ENCODE measurements around the gene MANBA. TPM values are rescaled to one million over a fixed set of nuclear protein-coding genes. Genes with fewer than 3 reads are reported as not detected.

The MANBA gene
- total RNA-seq, 1 donor from 2014 or later = 38.3 TPM

GRCh38 chr4:102726068-102726467 is 34.7 kb downstream of the MANBA start:
- no peak overlapping the region for H3K4me2 ChIP-seq (ENCODE audit: low read length)
- H4K20me1 ChIP-seq (ENCODE audit: insufficient read depth, low read length) = no peaks in the 10 kb centered on the region
- H3K79me2 ChIP-seq (ENCODE audit: insufficient read depth, low read length) = no peaks in the 10 kb centered on the region
- no peak overlapping the region for H3K27ac ChIP-seq (ENCODE audit: low read depth, low read length)
- no peaks in the 10 kb centered on the region for H3K9me3 ChIP-seq (ENCODE audit: insufficient read depth, low read depth, low read length)
- peaks cover 10% of the 10 kb centered on the region for H3K4me1 Mint-ChIP-seq (ENCODE audit: low read depth, unreplicated experiment)
- H3K4me1 ChIP-seq (ENCODE audit: insufficient read depth, low read length) = no peaks in the 10 kb centered on the region
- DNase-seq (ENCODE audit: low read depth) (no peak), FAIRE-seq (no peak)
- no peak overlapping the region for H2AFZ ChIP-seq (ENCODE audit: low read depth, low read length)
- no peaks in the 10 kb centered on the region for H3K36me3 ChIP-seq (ENCODE audit: insufficient read depth, low read length)
- no peak overlapping the region for H3K4me3 Mint-ChIP-seq (ENCODE audit: unreplicated experiment)
- no peaks in the 10 kb centered on the region for H3K27me3 ChIP-seq (ENCODE audit: insufficient read depth, low read length)
- no peak overlapping the region for H3K4me3 ChIP-seq (ENCODE audit: insufficient read depth, low read depth, low read length)
- peaks cover 7% of the 10 kb centered on the region for H3K9me3 Mint-ChIP-seq (ENCODE audit: unreplicated experiment)
- peaks cover 26% of the 10 kb centered on the region for H3K36me3 Mint-ChIP-seq (ENCODE audit: low read depth, unreplicated experiment)
- H3K27me3 Mint-ChIP-seq (ENCODE audit: low read depth, unreplicated experiment) = no peaks in the 10 kb centered on the region
- no peak overlapping the region for H3K9ac ChIP-seq (ENCODE audit: low read length)
- no peak for TF ChIP-seq CTCF (IDR thresholded peaks at IDR 0.05; ENCODE audit: insufficient read depth, low read depth, low read length)
- TF ChIP-seq EZH2 (IDR thresholded peaks at IDR 0.05; ENCODE audit: insufficient read depth, low read length) = no peak
- H3K27ac Mint-ChIP-seq (ENCODE audit: unreplicated experiment) = no peak overlapping the region

GRCh38 chr4:102725229-102725628 is 35.5 kb downstream of the MANBA start:
- no peak overlapping the region for H3K4me3 ChIP-seq (ENCODE audit: insufficient read depth, low read depth, low read length)
- H3K4me1 Mint-ChIP-seq (ENCODE audit: low read depth, unreplicated experiment) = peaks cover 10% of the 10 kb centered on the region
- no peak overlapping the region for H3K4me3 Mint-ChIP-seq (ENCODE audit: unreplicated experiment)
- H3K4me1 ChIP-seq (ENCODE audit: insufficient read depth, low read length) = no peaks in the 10 kb centered on the region
- H3K27ac Mint-ChIP-seq (ENCODE audit: unreplicated experiment) = no peak overlapping the region
- H3K9ac ChIP-seq (ENCODE audit: low read length) = no peak overlapping the region
- FAIRE-seq (no peak), DNase-seq (ENCODE audit: low read depth) (no peak)
- peaks cover 17% of the 10 kb centered on the region for H3K36me3 Mint-ChIP-seq (ENCODE audit: low read depth, unreplicated experiment)
- no peaks in the 10 kb centered on the region for H3K9me3 Mint-ChIP-seq (ENCODE audit: unreplicated experiment)
- H3K9me3 ChIP-seq (ENCODE audit: insufficient read depth, low read depth, low read length) = no peaks in the 10 kb centered on the region
- H3K36me3 ChIP-seq (ENCODE audit: insufficient read depth, low read length) = no peaks in the 10 kb centered on the region
- no peaks in the 10 kb centered on the region for H3K27me3 ChIP-seq (ENCODE audit: insufficient read depth, low read length)
- TF ChIP-seq EZH2 (IDR thresholded peaks at IDR 0.05; ENCODE audit: insufficient read depth, low read length) (no peak), CTCF (IDR thresholded peaks at IDR 0.05; ENCODE audit: insufficient read depth, low read depth, low read length) (no peak)
- H2AFZ ChIP-seq (ENCODE audit: low read depth, low read length) = no peak overlapping the region
- no peaks in the 10 kb centered on the region for H4K20me1 ChIP-seq (ENCODE audit: insufficient read depth, low read length)
- no peak overlapping the region for H3K4me2 ChIP-seq (ENCODE audit: low read length)
- no peaks in the 10 kb centered on the region for H3K79me2 ChIP-seq (ENCODE audit: insufficient read depth, low read length)
- H3K27me3 Mint-ChIP-seq (ENCODE audit: low read depth, unreplicated experiment) = no peaks in the 10 kb centered on the region
- no peak overlapping the region for H3K27ac ChIP-seq (ENCODE audit: low read depth, low read length)

GRCh38 chr4:102723511-102723910 is 37.3 kb downstream of the MANBA start:
- Histone ChIP-seq H2AFZ (ENCODE audit: low read depth, low read length) (no peak overlapping the region), H3K27me3 (ENCODE audit: insufficient read depth, low read length) (no peaks in the 10 kb centered on the region), H3K9me3 (ENCODE audit: insufficient read depth, low read depth, low read length) (no peaks in the 10 kb centered on the region), H3K27ac (ENCODE audit: low read depth, low read length) (no peak overlapping the region), H3K9ac (ENCODE audit: low read length) (no peak overlapping the region), H3K4me2 (ENCODE audit: low read length) (no peak overlapping the region), H4K20me1 (ENCODE audit: insufficient read depth, low read length) (no peaks in the 10 kb centered on the region), H3K4me1 (ENCODE audit: insufficient read depth, low read length) (no peaks in the 10 kb centered on the region), H3K4me3 (ENCODE audit: insufficient read depth, low read depth, low read length) (no peak overlapping the region), H3K36me3 (ENCODE audit: insufficient read depth, low read length) (no peaks in the 10 kb centered on the region), H3K79me2 (ENCODE audit: insufficient read depth, low read length) (no peaks in the 10 kb centered on the region)
- no peak for DNase-seq (ENCODE audit: low read depth)
- H3K36me3 Mint-ChIP-seq (ENCODE audit: low read depth, unreplicated experiment) = peaks cover 10% of the 10 kb centered on the region
- TF ChIP-seq CTCF (IDR thresholded peaks at IDR 0.05; ENCODE audit: insufficient read depth, low read depth, low read length) = no peak
- TF ChIP-seq EZH2 (IDR thresholded peaks at IDR 0.05; ENCODE audit: insufficient read depth, low read length) = no peak
- FAIRE-seq = no peak
- no peak overlapping the region for H3K27ac Mint-ChIP-seq (ENCODE audit: unreplicated experiment)
- peaks cover 1% of the 10 kb centered on the region for H3K9me3 Mint-ChIP-seq (ENCODE audit: unreplicated experiment)
- H3K4me1 Mint-ChIP-seq (ENCODE audit: low read depth, unreplicated experiment) = peaks cover 11% of the 10 kb centered on the region
- H3K27me3 Mint-ChIP-seq (ENCODE audit: low read depth, unreplicated experiment) = no peaks in the 10 kb centered on the region
- no peak overlapping the region for H3K4me3 Mint-ChIP-seq (ENCODE audit: unreplicated experiment)

All from astrocyte (in vitro differentiated cells and primary cell).